ENCODE results near the gene MBLAC1. TPM values are rescaled to one million over a fixed set of nuclear protein-coding genes. Genes with fewer than 3 reads are reported as not detected.

Gene MBLAC1
- total and polyA plus RNA-seq, 9 of the 15 experiments (the other 6 are each of a cell fraction or from before 2014, with no cell fraction given): 0.03 to 3.1 (median 0.52) TPM

DNA sequence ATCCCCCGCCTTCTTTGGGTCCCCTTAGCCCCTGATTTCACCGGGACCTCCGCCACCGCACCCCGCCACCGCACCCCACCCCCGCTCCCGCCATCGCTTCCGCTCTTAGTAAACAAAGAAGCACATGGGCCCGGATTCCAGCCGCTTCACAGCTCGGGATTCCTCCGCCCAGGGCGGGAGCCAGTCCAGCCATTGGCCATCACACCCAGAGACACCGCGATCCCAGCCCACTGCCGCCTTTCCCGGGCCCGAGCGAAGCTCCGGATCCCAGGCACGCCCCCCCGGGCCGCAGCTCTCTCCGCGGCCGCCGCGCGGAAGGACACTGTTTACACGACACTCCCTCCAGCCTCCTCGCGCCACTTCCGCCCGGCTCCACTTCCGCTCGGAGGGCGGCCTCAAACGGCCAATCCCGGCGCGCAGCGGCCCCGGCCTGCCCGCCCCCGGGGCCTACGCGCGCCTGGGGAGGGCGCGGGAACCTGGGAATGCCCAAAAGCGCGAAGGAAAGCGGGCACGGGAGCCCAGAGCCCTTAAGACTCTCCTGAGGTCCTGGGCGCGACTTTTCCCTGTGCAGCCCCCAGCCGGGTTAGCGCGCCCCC is 26.2 kb upstream of the MBLAC1 start (continued):
- peak; percentile 96; the same call in 1 of the 2 replicates for TF ChIP-seq RBFOX2 (IDR thresholded peaks at IDR 0.05; ENCODE audit: low read depth, low read length)
- TF ChIP-seq SMARCC2 (IDR thresholded peaks at IDR 0.05; ENCODE audit: low read depth): no peak
- no peak for TF ChIP-seq SETDB1 (IDR thresholded peaks at IDR 0.05; ENCODE audit: low read length)
- peak; percentile 26; the same call in 1 of the 2 replicates for TF ChIP-seq TAF7 (tag; IDR thresholded peaks at IDR 0.05)
- 0 out of 2 replicates have a peak, but pooled peaks have one; percentile 22 for TF ChIP-seq HIVEP1 (CRISPR knock-in tag; IDR thresholded peaks at IDR 0.05)
- no peak for TF ChIP-seq PTBP1 (IDR thresholded peaks at IDR 0.05; ENCODE audit: low read depth, low read length)
- TF ChIP-seq, protein P1, sequence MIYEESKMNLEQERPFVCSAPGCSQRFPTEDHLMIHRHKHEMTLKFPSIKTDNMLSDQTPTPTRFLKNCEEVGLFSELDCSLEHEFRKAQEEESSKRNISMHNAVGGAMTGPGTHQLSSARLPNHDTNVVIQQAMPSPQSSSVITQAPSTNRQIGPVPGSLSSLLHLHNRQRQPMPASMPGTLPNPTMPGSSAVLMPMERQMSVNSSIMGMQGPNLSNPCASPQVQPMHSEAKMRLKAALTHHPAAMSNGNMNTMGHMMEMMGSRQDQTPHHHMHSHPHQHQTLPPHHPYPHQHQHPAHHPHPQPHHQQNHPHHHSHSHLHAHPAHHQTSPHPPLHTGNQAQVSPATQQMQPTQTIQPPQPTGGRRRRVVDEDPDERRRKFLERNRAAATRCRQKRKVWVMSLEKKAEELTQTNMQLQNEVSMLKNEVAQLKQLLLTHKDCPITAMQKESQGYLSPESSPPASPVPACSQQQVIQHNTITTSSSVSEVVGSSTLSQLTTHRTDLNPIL (CRISPR knock-in tag; IDR thresholded peaks at IDR 0.05): no peak; the same call in 1 of the 2 replicates
- TF ChIP-seq GTF2E2 (tag; IDR thresholded peaks at IDR 0.05): 0 out of 2 replicates have a peak, but pooled peaks have one; percentile 35
- no peak for TF ChIP-seq ZNF3 (CRISPR knock-in tag; IDR thresholded peaks at IDR 0.05)
- TF ChIP-seq, protein P2, sequence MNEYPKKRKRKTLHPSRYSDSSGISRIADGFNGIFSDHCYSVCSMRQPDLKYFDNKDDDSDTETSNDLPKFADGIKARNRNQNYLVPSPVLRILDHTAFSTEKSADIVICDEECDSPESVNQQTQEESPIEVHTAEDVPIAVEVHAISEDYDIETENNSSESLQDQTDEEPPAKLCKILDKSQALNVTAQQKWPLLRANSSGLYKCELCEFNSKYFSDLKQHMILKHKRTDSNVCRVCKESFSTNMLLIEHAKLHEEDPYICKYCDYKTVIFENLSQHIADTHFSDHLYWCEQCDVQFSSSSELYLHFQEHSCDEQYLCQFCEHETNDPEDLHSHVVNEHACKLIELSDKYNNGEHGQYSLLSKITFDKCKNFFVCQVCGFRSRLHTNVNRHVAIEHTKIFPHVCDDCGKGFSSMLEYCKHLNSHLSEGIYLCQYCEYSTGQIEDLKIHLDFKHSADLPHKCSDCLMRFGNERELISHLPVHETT (CRISPR knock-in tag; conservative IDR thresholded peaks at IDR 0.05 in 1 of 2, IDR thresholded peaks at IDR 0.05 in 1 of 2): peak in 1 of 2 experiments; percentile 93; a peak in 1 of 4 replicates
- peak; percentile 58 to 94 for TF ChIP-seq MAZ (CRISPR knock-in tag; conservative IDR thresholded peaks at IDR 0.05 in 1 of 2, IDR thresholded peaks at IDR 0.05 in 1 of 2)
- TF ChIP-seq CBX8 (IDR thresholded peaks at IDR 0.05; ENCODE audit: borderline replicate concordance, extremely low read depth, low read depth, low read length, poor library complexity, severe bottlenecking): no peak
- TF ChIP-seq FOSL1 (tag; conservative IDR thresholded peaks at IDR 0.05): no peak
- peak; percentile 85 for TF ChIP-seq CHD2 (IDR thresholded peaks at IDR 0.05; ENCODE audit: low read depth, low read length)
- TF ChIP-seq, protein P3, sequence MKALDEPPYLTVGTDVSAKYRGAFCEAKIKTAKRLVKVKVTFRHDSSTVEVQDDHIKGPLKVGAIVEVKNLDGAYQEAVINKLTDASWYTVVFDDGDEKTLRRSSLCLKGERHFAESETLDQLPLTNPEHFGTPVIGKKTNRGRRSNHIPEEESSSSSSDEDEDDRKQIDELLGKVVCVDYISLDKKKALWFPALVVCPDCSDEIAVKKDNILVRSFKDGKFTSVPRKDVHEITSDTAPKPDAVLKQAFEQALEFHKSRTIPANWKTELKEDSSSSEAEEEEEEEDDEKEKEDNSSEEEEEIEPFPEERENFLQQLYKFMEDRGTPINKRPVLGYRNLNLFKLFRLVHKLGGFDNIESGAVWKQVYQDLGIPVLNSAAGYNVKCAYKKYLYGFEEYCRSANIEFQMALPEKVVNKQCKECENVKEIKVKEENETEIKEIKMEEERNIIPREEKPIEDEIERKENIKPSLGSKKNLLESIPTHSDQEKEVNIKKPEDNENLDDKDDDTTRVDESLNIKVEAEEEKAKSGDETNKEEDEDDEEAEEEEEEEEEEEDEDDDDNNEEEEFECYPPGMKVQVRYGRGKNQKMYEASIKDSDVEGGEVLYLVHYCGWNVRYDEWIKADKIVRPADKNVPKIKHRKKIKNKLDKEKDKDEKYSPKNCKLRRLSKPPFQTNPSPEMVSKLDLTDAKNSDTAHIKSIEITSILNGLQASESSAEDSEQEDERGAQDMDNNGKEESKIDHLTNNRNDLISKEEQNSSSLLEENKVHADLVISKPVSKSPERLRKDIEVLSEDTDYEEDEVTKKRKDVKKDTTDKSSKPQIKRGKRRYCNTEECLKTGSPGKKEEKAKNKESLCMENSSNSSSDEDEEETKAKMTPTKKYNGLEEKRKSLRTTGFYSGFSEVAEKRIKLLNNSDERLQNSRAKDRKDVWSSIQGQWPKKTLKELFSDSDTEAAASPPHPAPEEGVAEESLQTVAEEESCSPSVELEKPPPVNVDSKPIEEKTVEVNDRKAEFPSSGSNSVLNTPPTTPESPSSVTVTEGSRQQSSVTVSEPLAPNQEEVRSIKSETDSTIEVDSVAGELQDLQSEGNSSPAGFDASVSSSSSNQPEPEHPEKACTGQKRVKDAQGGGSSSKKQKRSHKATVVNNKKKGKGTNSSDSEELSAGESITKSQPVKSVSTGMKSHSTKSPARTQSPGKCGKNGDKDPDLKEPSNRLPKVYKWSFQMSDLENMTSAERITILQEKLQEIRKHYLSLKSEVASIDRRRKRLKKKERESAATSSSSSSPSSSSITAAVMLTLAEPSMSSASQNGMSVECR (CRISPR knock-in tag; IDR thresholded peaks at IDR 0.05): peak; percentile 95
- TF ChIP-seq PTTG1 (tag; IDR thresholded peaks at IDR 0.05; ENCODE audit: low read depth): no peak
- no peak for TF ChIP-seq IFI16 (CRISPR knock-in tag; IDR thresholded peaks at IDR 0.05)
- TF ChIP-seq, protein P4, sequence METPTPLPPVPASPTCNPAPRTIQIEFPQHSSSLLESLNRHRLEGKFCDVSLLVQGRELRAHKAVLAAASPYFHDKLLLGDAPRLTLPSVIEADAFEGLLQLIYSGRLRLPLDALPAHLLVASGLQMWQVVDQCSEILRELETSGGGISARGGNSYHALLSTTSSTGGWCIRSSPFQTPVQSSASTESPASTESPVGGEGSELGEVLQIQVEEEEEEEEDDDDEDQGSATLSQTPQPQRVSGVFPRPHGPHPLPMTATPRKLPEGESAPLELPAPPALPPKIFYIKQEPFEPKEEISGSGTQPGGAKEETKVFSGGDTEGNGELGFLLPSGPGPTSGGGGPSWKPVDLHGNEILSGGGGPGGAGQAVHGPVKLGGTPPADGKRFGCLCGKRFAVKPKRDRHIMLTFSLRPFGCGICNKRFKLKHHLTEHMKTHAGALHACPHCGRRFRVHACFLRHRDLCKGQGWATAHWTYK (CRISPR knock-in tag; IDR thresholded peaks at IDR 0.05): peak; percentile 89; the same call in 1 of the 2 replicates
- no peak for TF ChIP-seq POLR2B (IDR thresholded peaks at IDR 0.05; ENCODE audit: low read depth, partially characterized antibody)
